ENCODE data around the gene IWS1.

The IWS1 gene

DNA sequence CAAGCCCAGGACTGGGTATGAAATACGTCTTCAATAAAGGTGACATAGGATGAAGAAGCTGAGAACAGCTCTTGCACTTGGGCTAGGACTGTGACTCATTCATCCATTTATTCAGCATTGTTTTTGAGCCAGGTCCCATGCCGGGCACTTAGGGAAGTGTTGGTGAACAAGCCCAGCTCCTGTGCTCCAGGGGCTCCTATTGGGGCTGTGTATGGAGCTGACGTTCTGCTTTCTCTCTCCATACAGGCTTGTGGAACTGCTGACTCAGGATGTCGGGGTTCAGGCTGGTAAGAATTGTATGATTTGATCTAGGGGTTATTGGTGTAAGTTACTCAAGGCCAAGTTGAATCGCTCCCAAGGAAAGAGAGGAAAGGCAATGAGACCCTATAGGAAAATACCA lies 33.2 kb upstream of the IWS1 start:
- no peaks in the 10 kb centered on the region for H3K27me3 ChIP-seq (replicated peaks; ENCODE audit: control insufficient read depth, insufficient read depth, low read length)
- DNase-seq (ENCODE audit: extremely low read depth, insufficient read length) = no peak
- no peak overlapping the region for H3K4me3 ChIP-seq (replicated peaks; ENCODE audit: low read depth, low read length)
- H3K36me3 ChIP-seq (ENCODE audit: control insufficient read depth, insufficient read depth, low read length) = no peaks in the 10 kb centered on the region
- TF ChIP-seq, protein P1, sequence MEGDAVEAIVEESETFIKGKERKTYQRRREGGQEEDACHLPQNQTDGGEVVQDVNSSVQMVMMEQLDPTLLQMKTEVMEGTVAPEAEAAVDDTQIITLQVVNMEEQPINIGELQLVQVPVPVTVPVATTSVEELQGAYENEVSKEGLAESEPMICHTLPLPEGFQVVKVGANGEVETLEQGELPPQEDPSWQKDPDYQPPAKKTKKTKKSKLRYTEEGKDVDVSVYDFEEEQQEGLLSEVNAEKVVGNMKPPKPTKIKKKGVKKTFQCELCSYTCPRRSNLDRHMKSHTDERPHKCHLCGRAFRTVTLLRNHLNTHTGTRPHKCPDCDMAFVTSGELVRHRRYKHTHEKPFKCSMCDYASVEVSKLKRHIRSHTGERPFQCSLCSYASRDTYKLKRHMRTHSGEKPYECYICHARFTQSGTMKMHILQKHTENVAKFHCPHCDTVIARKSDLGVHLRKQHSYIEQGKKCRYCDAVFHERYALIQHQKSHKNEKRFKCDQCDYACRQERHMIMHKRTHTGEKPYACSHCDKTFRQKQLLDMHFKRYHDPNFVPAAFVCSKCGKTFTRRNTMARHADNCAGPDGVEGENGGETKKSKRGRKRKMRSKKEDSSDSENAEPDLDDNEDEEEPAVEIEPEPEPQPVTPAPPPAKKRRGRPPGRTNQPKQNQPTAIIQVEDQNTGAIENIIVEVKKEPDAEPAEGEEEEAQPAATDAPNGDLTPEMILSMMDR (IDR thresholded peaks at IDR 0.05; ENCODE audit: insufficient read depth, low read length, poor library complexity, severe bottlenecking) = no peak

DNA sequence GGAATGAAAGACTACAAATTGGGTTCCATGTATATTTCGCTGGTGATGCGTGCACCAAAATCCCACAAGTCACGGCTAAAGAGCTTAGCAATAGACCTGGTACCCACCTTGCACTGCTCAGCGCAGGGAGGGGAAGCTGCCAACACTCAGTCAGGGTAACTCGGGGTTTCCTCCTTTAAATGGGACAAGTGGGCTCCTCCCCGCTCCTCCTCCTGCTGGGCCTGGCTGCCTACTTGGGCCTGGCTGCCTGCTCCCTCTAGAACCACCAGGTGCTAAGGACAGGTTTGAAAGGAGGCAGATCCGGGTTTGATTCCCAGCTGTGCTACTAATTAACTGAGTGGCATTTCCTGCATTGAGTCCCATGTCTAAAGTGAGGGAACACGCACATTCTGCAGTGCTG lies 32.6 kb upstream of the IWS1 start:
- DNase-seq (ENCODE audit: extremely low read depth, insufficient read length) = no peak
- Histone ChIP-seq H3K27me3 (replicated peaks; ENCODE audit: control insufficient read depth, insufficient read depth, low read length) (no peaks in the 10 kb centered on the region), H3K4me3 (replicated peaks; ENCODE audit: low read depth, low read length) (no peak overlapping the region), H3K36me3 (ENCODE audit: control insufficient read depth, insufficient read depth, low read length) (no peaks in the 10 kb centered on the region)
- TF ChIP-seq, protein P1 (IDR thresholded peaks at IDR 0.05; ENCODE audit: insufficient read depth, low read length, poor library complexity, severe bottlenecking) = no peak

DNA sequence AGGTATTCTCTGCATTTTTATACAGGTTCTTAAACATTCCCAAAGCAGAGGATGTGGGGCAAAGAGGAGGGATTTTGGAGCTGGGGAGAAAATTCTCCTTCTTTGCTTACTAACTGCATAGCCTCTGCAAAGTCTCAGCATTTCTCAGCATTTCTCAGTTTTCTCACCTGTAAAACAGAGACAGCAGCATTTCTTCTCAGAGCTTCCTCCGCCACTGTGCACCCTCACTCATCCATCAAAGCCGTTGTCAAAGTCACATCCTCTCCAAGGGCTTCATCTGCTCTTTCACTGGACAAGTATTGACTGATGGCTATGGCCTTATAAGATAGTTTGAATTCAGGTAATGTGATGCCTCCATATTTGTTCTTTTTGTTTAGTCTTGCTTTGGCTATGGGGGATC lies 26.6 kb upstream of the IWS1 start:
- TF ChIP-seq, protein P1 (IDR thresholded peaks at IDR 0.05; ENCODE audit: insufficient read depth, low read length, poor library complexity, severe bottlenecking) = no peak
- DNase-seq (ENCODE audit: extremely low read depth, insufficient read length) = no peak
- no peaks in the 10 kb centered on the region for H3K36me3 ChIP-seq (ENCODE audit: control insufficient read depth, insufficient read depth, low read length)
- no peaks in the 10 kb centered on the region for H3K27me3 ChIP-seq (replicated peaks; ENCODE audit: control insufficient read depth, insufficient read depth, low read length)
- no peak overlapping the region for H3K4me3 ChIP-seq (replicated peaks; ENCODE audit: low read depth, low read length)

DNA sequence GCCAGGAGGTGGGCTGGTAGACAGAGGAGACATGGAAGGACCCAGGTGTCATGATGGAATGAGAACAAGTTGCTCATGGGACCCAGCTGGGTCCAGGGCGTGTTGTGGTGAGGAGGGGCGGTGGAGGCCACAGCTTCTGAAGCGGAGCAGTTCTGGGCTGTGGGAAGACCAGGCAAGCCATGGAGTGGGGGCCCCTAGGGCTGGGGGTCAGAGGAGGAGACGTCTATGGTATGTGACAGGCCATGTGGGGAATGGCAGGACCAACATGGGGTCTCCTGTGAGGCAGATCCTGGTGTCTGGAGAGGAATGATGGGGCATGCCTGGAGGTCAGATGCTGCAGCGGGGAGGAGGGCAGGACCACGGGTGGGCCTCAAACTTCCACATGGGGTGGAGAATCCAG lies 26.0 kb upstream of the IWS1 start:
- Histone ChIP-seq H3K36me3 (ENCODE audit: control insufficient read depth, insufficient read depth, low read length) (no peaks in the 10 kb centered on the region), H3K4me3 (replicated peaks; ENCODE audit: low read depth, low read length) (no peak overlapping the region), H3K27me3 (replicated peaks; ENCODE audit: control insufficient read depth, insufficient read depth, low read length) (no peaks in the 10 kb centered on the region; the same call in 1 of the 2 replicates)
- TF ChIP-seq, protein P1 (IDR thresholded peaks at IDR 0.05; ENCODE audit: insufficient read depth, low read length, poor library complexity, severe bottlenecking) = no peak
- no peak for DNase-seq (ENCODE audit: extremely low read depth, insufficient read length)

DNA sequence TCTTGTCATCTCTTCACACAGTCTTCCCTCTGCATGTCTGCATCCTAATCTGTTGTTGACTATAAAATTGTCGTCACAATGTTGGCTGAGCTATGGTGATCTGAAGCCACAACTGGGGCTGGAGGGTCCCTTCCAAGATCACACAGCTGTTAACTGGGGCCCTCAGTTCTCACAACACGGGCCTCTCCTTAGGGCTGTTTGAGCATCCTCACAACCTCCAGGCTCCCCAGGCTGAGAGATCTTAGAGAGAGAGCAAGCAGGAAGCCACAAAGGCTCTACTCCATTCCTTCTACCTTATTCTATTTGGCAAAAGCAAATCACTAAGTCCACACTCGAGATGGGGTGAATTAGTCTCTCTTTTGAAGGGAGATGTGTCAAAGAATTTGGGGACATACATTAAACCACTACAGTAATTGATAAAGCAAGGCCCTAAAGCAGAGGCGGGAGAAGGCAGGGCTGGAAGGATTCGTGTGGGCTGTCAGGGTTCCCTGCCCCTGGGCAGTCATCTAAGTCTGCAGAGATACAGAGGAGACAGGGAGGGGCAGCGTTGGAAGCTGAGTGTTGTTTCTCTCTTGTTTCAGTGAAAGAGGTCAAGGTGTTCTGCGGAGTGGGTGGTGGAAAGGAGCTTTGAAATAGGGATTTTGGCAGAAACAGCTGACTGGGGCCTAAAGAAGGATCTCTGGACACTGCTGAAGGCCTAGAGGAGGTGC lies 25.1 kb upstream of the IWS1 start:
- Histone ChIP-seq H3K27me3 (replicated peaks; ENCODE audit: control insufficient read depth, insufficient read depth, low read length) (no peaks in the 10 kb centered on the region; the same call in none of the 2 replicates), H3K36me3 (ENCODE audit: control insufficient read depth, insufficient read depth, low read length) (no peaks in the 10 kb centered on the region), H3K4me3 (replicated peaks; ENCODE audit: low read depth, low read length) (no peak overlapping the region)
- TF ChIP-seq, protein P1 (IDR thresholded peaks at IDR 0.05; ENCODE audit: insufficient read depth, low read length, poor library complexity, severe bottlenecking) = no peak
- no peak for DNase-seq (ENCODE audit: extremely low read depth, insufficient read length)

DNA sequence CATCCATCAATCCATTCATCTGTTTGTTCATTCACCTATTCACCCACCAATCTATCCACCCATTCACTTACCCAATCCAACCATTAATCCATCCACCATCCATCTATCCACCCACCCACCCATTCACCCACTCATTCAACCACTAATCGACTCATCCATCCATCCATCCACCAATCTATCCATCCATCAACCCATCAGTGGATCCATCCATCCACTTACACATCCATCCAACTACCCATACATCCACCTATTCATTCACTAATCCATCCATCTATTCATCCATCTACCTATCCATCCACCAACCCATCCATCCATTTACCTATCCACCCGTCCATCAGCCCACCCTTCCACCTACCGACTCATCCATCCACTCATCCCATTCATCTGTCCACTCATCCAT lies 20.5 kb upstream of the IWS1 start:
- Histone ChIP-seq H3K27me3 (replicated peaks; ENCODE audit: control insufficient read depth, insufficient read depth, low read length) (no peaks in the 10 kb centered on the region; the same call in none of the 2 replicates), H3K36me3 (ENCODE audit: control insufficient read depth, insufficient read depth, low read length) (no peaks in the 10 kb centered on the region)
- TF ChIP-seq, protein P1 (IDR thresholded peaks at IDR 0.05; ENCODE audit: insufficient read depth, low read length, poor library complexity, severe bottlenecking) = no peak

More for the DNA sequence above, 20.5 kb upstream of the IWS1 start:
- no peak overlapping the region for H3K4me3 ChIP-seq (replicated peaks; ENCODE audit: low read depth, low read length)
- no peak for DNase-seq (ENCODE audit: extremely low read depth, insufficient read length)

Measured in GM06990 (cell line).